Smooth muscle cell (in vitro differentiated cells): ENCODE measurements around the gene FOXP3. TPM values are rescaled to one million over a fixed set of nuclear protein-coding genes. Genes with fewer than 3 reads are reported as not detected.

Experiments
- DNase-seq: peaks from one replicate; lab custom pipeline; 2025; ENCODE audit not compliant: unreplicated experiment; lab: John Stamatoyannopoulos, UW
- H2AFZ ChIP-seq: fragments of 200-600 bp; sonication (generic); 2 replicates; pipeline ENCODE4 v1.6.0; 2016; ENCODE audit warnings: antibody characterized with exemption, low read depth, mild to moderate bottlenecking
- H3F3A ChIP-seq: fragments of 200-600 bp; sonication (generic); 2 replicates; pipeline ENCODE4 v1.6.0; 2017; ENCODE audit warnings: antibody characterized with exemption, low read depth
- H3K27ac ChIP-seq: fragments of 200-600 bp; sonication (generic); 2 replicates; pipeline ENCODE4 v1.5.1; 2016; ENCODE audit warnings: low read depth, mild to moderate bottlenecking
- H3K27me3 ChIP-seq: fragments of 200-600 bp; sonication (generic); 2 replicates; pipeline ENCODE4 v1.6.1; 2016; ENCODE audit warnings: low read depth, mild to moderate bottlenecking
- H3K36me3 ChIP-seq: fragments of 200-600 bp; sonication (generic); 2 replicates; pipeline ENCODE4 v1.5.1; 2016; ENCODE audit warnings: low read depth
- H3K4me1 ChIP-seq: fragments of 200-600 bp; sonication (generic); 2 replicates; pipeline ENCODE4 v1.5.1; 2016; ENCODE audit warnings: low read depth
- H3K4me2 ChIP-seq: fragments of 200-600 bp; sonication (generic); 2 replicates; pipeline ENCODE4 v1.6.0; 2016; ENCODE audit warnings: mild to moderate bottlenecking
- H3K4me3 ChIP-seq: fragments of 200-600 bp; sonication (generic); 2 replicates; pipeline ENCODE4 v1.5.1; 2016; ENCODE audit warnings: mild to moderate bottlenecking
- H3K79me2 ChIP-seq: fragments of 200-600 bp; sonication (generic); 2 replicates; pipeline ENCODE4 v1.6.0; 2016; ENCODE audit warnings: low read depth, mild to moderate bottlenecking
- H3K9ac ChIP-seq: fragments of 200-600 bp; sonication (generic); 2 replicates; pipeline ENCODE4 v1.6.0; 2016; ENCODE audit warnings: low read depth
- H3K9me3 ChIP-seq: fragments of 200-600 bp; sonication (generic); replicated peaks from 2 replicates; pipeline ENCODE4 v1.5.1; 2016; ENCODE audit warnings: low read depth
- H4K20me1 ChIP-seq: fragments of 200-600 bp; sonication (generic); 2 replicates; pipeline ENCODE4 v1.6.0; 2016; ENCODE audit warnings: low read depth
- WGBS: methylation state at CpG from one replicate; pipeline ENCODE4 v1.1.7; 2016; ENCODE audit warnings: low lambda C conversion rate; 5-methylcytosine and 5-hydroxymethylcytosine counted together
- polyA plus RNA-seq: library from polyadenylated mRNA; unstranded; fragments of >200 nt; fragmentation: Nextera tagmentation; extraction: Ambion mirVana; gene quantifications from 2 replicates; pipeline ENCODE4 v1.2.1, GENCODE V29; 2016
- total RNA-seq: library from RNA; depleted of rRNA; stranded (reverse); fragments of >200 nt; gene quantifications from 2 replicates; pipeline ENCODE4 v1.2.3, GENCODE V29; 2014
- TF ChIP-seq, protein P1 (sequence below): fragments of 200-600 bp; sonication (generic); IDR thresholded peaks from 2 replicates; pipeline ENCODE4 v1.5.1; 2017; ENCODE audit warnings: borderline replicate concordance, mild to moderate bottlenecking, antibody characterized with exemption; ENCODE audit not compliant: insufficient read depth, poor library complexity, severe bottlenecking

FOXP3 gene
- total and polyA plus RNA-seq, 2 experiments from 2014 or later = not detected

DNA sequence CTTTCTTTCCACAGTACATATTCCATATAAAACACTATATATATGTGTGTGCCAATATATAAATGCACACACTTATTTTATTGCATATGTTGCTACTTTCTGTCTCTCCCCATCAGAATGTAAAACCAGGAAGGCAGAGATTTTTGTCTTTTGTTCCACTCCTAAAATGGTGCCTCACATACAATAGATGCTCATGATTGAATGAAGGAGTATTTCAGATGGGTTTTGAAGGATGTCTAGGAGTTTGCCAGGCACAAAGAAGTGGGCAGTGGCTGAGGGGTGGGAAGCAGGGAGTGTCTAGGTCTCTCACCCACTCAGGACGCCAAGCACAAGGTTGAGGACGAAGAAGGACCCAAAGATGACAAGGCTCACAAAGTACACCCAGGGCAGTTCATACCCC is 36.8 kb downstream of the FOXP3 start:
- no peak for DNase-seq
- Histone ChIP-seq H4K20me1 (no peaks in the 10 kb centered on the region), H3K36me3 (no peaks in the 10 kb centered on the region), H3K27me3 (no peaks in the 10 kb centered on the region), H3K79me2 (no peaks in the 10 kb centered on the region), H3K9me3 (no peaks in the 10 kb centered on the region), H2AFZ (no peak overlapping the region), H3F3A (no peaks in the 10 kb centered on the region), H3K4me3 (no peak overlapping the region), H3K9ac (no peak overlapping the region), H3K4me1 (no peaks in the 10 kb centered on the region), H3K27ac (no peak overlapping the region), H3K4me2 (no peak overlapping the region)
- WGBS = 66% methylated on average over 2 of the region's 2 CpGs
- TF ChIP-seq, protein P1, sequence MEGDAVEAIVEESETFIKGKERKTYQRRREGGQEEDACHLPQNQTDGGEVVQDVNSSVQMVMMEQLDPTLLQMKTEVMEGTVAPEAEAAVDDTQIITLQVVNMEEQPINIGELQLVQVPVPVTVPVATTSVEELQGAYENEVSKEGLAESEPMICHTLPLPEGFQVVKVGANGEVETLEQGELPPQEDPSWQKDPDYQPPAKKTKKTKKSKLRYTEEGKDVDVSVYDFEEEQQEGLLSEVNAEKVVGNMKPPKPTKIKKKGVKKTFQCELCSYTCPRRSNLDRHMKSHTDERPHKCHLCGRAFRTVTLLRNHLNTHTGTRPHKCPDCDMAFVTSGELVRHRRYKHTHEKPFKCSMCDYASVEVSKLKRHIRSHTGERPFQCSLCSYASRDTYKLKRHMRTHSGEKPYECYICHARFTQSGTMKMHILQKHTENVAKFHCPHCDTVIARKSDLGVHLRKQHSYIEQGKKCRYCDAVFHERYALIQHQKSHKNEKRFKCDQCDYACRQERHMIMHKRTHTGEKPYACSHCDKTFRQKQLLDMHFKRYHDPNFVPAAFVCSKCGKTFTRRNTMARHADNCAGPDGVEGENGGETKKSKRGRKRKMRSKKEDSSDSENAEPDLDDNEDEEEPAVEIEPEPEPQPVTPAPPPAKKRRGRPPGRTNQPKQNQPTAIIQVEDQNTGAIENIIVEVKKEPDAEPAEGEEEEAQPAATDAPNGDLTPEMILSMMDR = no peak

DNA sequence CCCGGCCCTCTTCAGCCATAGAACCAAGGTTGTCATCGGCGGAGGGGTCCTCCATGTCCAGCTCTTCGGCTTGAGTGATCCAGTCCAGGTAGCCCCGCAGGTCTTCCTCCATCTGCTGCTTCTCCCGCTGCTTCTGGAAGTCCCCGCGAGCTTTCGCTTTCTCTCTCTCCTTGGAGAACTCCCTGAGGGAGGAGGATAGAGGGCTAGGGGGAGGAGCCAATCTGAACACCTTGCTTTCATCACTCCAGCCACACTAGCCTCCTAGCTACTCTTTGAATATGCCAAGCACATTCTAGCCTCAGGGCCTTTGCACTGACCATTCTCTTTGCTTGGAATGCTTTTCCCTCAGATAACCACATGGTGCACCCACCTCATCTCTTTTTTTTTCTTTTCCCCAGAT is 37.6 kb downstream of the FOXP3 start:
- WGBS = 78% methylated on average over 9 of the region's 9 CpGs
- H3K79me2 ChIP-seq = no peaks in the 10 kb centered on the region
- TF ChIP-seq, protein P1 = no peak

DNA sequence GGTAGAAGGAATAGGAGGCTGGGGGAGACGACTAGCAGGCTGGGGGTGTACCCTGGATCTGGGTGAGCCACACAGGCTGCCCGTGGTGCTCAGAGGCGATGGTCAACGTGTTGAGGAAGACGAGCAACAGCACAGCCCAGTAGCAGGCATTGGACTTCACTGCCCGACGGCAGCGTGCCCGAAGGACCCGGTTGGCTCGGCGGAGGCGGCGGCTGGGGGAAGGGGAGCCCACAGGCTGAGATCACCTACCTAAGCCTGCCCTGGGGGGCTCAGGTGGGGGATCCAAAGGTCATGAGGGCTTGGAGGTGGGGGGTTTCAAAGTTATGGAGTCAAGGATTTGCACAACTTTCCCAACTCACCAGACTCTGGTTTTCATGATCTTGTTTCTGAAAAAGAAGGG is 38.7 kb downstream of the FOXP3 start:
- Histone ChIP-seq H4K20me1 (no peaks in the 10 kb centered on the region), H3K27ac (no peak overlapping the region), H3K4me3 (no peak overlapping the region), H3K79me2 (no peaks in the 10 kb centered on the region), H3K4me1 (no peaks in the 10 kb centered on the region), H3K9me3 (no peaks in the 10 kb centered on the region), H3K9ac (no peak overlapping the region), H3K36me3 (no peaks in the 10 kb centered on the region), H2AFZ (no peak overlapping the region), H3K4me2 (no peak overlapping the region), H3K27me3 (no peaks in the 10 kb centered on the region), H3F3A (no peaks in the 10 kb centered on the region)
- no peak for DNase-seq
- TF ChIP-seq, protein P1 = no peak
- WGBS = 86% methylated on average over 14 of the region's 14 CpGs

More for the DNA sequence above, 37.6 kb downstream of the FOXP3 start:
- Histone ChIP-seq H3K27me3 (no peaks in the 10 kb centered on the region), H3K9ac (no peak overlapping the region), H3F3A (no peaks in the 10 kb centered on the region), H3K36me3 (no peaks in the 10 kb centered on the region), H3K4me3 (no peak overlapping the region), H3K27ac (no peak overlapping the region), H4K20me1 (no peaks in the 10 kb centered on the region), H3K9me3 (no peaks in the 10 kb centered on the region), H2AFZ (no peak overlapping the region), H3K4me1 (no peaks in the 10 kb centered on the region), H3K4me2 (no peak overlapping the region)
- no peak for DNase-seq

DNA sequence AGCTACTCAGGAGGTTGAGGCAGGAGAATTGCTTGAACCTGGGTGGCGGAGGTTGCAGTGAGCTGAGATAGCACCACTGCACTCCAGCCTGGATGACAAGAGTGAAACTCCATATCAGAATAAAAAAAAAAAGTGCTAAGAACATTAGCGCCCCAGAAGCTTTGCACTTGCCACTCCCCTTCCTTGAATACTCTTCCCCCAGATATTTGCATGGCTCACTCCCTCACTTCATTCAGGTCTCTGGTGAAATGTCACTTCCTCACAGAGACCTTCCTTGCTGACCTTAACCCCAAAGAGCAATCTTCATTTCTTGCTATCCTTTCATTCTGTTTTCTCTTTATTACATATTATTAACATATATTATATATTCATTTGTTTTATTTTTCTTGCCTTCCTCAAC is 42.6 kb downstream of the FOXP3 start:
- Histone ChIP-seq H3K79me2 (no peaks in the 10 kb centered on the region), H3K27ac (no peak overlapping the region), H3K27me3 (no peaks in the 10 kb centered on the region), H3K4me2 (no peak overlapping the region), H3F3A (no peaks in the 10 kb centered on the region), H4K20me1 (no peaks in the 10 kb centered on the region), H3K9ac (no peak overlapping the region), H3K36me3 (no peaks in the 10 kb centered on the region), H2AFZ (no peak overlapping the region), H3K4me1 (no peaks in the 10 kb centered on the region), H3K4me3 (no peak overlapping the region), H3K9me3 (no peaks in the 10 kb centered on the region)
- TF ChIP-seq, protein P1 = no peak
- DNase-seq = no peak
- WGBS = 88% methylated on average over 2 of the region's 2 CpGs
